H1 (cell line): ENCODE measurements around the gene MAP3K1. TPM values are rescaled to one million over a fixed set of nuclear protein-coding genes. Genes with fewer than 3 reads are reported as not detected.

Source experiments
- BACH1 ChIP-seq: IDR thresholded peaks from 2 replicates; pipeline ENCODE4 v1.6.1; 2012; ENCODE audit warnings: low read length, improper control_type of control experiment
- BCL11A ChIP-seq, 2 experiments: IDR thresholded peaks; one replicate each; pipeline ENCODE4 v1.6.1; 2011; ENCODE audit warnings: low read depth in 2 of 2, low read length in 2 of 2, mild to moderate bottlenecking in 2 of 2
- CREB1 ChIP-seq: IDR thresholded peaks from 2 replicates; pipeline ENCODE4 v1.6.1; 2012; ENCODE audit warnings: inconsistent platforms
- JUN ChIP-seq: IDR thresholded peaks from 2 replicates; pipeline ENCODE4 v1.6.1; 2011; ENCODE audit warnings: low read depth, mild to moderate bottlenecking, improper control_type of control experiment, low read length
- SP1 ChIP-seq: IDR thresholded peaks from 2 replicates; pipeline ENCODE4 v1.6.1; 2011; ENCODE audit warnings: low read depth, low read length
- TAF7 ChIP-seq: optimal IDR thresholded peaks from 2 replicates; pipeline ENCODE3; 2011; ENCODE audit warnings: low read depth, mild to moderate bottlenecking, inconsistent platforms, low read length, moderate library complexity, borderline replicate concordance
- polyA plus RNA-seq, 7 experiments: library from polyadenylated mRNA; depleted of rRNA in 3 of 7; stranded (reverse) in 5 of 7; unstranded in 2 of 7; fragments of >200 nt in 5 of 7; fragments of 200-250 nt in 2 of 7; gene quantifications; 1 replicate in 5 of 7; 2 replicates in 1 of 7; 4 replicates in 1 of 7; pipeline versions ENCODE4 v1.2.1 to v1.2.3, GENCODE V29; 2011 to 2013; ENCODE audit warnings: missing spikeins in 2 of 7, mixed read lengths in 2 of 7
- total RNA-seq: library from RNA; stranded (reverse); fragmentation: NEBNext Ultra II Directional; extraction: Animal tissue kit (Norgen Biotek cat#: 25700); gene quantifications from 2 replicates; pipeline ENCODE4 v1.2.1, GENCODE V29; 2021

Gene MAP3K1
- total and polyA plus RNA-seq, 2 of the 8 experiments (the other 6 are each of a cell fraction or from before 2014, with no cell fraction given) = 3.9 to 11.8 TPM

DNA sequence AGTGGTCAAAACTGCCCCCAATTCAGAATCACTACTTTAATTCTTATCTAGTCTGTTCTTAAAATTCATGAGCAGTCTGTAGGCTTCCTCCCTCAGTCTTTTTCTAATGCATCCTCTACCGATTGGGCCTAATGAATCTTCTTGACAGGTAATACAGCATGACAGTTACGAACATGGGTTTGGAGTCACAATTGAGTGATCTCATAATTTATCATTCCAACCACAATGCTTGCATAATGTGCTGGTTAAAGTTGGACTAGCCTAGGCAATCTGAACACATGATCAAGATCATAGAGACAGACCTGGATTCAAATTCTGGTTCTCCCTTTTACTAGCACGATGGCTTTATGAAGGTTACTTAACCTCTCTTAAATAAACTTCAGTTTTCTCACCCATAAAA, 61.0 kb downstream of the MAP3K1 start (continued):
- TF ChIP-seq CREB1 (no peak), BCL11A (IDR thresholded peaks at IDR 0.05; ENCODE audit: low read depth in 2 of 2, low read length in 2 of 2) (no peak), TAF7 (no peak), SP1 (no peak), BACH1 (no peak), JUN (no peak)
- TF ChIP-seq, all 59 proteins: peak for 0
